Omental fat pad (tissue), 4 donors: ENCODE data around the gene GLDC. TPM values are rescaled to one million over a fixed set of nuclear protein-coding genes. Genes with fewer than 3 reads are reported as not detected.

Experiments
- ATAC-seq: fragments of 150-250 bp; one replicate; pipeline ENCODE4 v1.9.1; 2016; ENCODE audit warnings: mild to moderate bottlenecking, moderate library complexity; ENCODE audit not compliant: low FRiP score
- DNase-seq: peaks from one replicate; pipeline ENCODE4 v3.0.0-alpha.2; 2019; ENCODE audit warnings: low spot score
- CTCF ChIP-seq, 3 donors: fragments of 450-650 bp; IDR thresholded peaks; one replicate each; pipeline ENCODE4 v1.5.1; 2016 to 2017; ENCODE audit warnings: antibody characterized with exemption in 3 of 3, mild to moderate bottlenecking in 3 of 3, moderate library complexity in 2 of 3
- total RNA-seq, 4 donors: library from RNA; depleted of rRNA; stranded (reverse); fragments of >200 nt; gene quantifications; one replicate each; pipeline ENCODE4 v1.1.0, GENCODE V29; 2016

GLDC gene
- total RNA-seq, 4 donors from 2014 or later: 0.13 to 1.7 (median 0.46) TPM; not detected in 1

GRCh38 chr9:6590772-6591384 is 54.7 kb downstream of the GLDC start:
- ATAC-seq: no peak
- DNase-seq: no peak
- no peak for TF ChIP-seq CTCF (IDR thresholded peaks at IDR 0.05)

- no peak for ATAC-seq
- no peak for DNase-seq
- no peak for TF ChIP-seq CTCF (IDR thresholded peaks at IDR 0.05)
These were observed 55.2 kb downstream of the GLDC start for GRCh38 chr9:6590334-6590733.

- ATAC-seq (no peak), DNase-seq (no peak)
- TF ChIP-seq CTCF (IDR thresholded peaks at IDR 0.05): no peak
These were observed 60.5 kb downstream of the GLDC start for GRCh38 chr9:6584881-6585597.

- TF ChIP-seq CTCF (IDR thresholded peaks at IDR 0.05): no peak
These were observed 64.3 kb downstream of the GLDC start for GRCh38 chr9:6581253-6581652.

GRCh38 chr9:6579613-6580012 is 65.9 kb downstream of the GLDC start:
- DNase-seq (no peak), ATAC-seq (no peak)
- no peak for TF ChIP-seq CTCF (IDR thresholded peaks at IDR 0.05)

More at GRCh38 chr9:6581253-6581652, 64.3 kb downstream of the GLDC start:
- DNase-seq: no peak
- ATAC-seq: no peak

- DNase-seq (no peak), ATAC-seq (no peak)
- TF ChIP-seq CTCF (IDR thresholded peaks at IDR 0.05): no peak
These were observed 68.5 kb downstream of the GLDC start for GRCh38 chr9:6576987-6577386.
